GM12878 (cell line): Measurements from ENCODE around the gene SMTNL2. TPM values are rescaled to one million over a fixed set of nuclear protein-coding genes. Genes with fewer than 3 reads are reported as not detected.
A peak's percentile ranks its signal among the peaks of the same experiment; 100 is the strongest.

Experiments
- ATAC-seq: fragments of 200-7000 bp; cut with Tn5 transposase; 3 replicates; pipeline ENCODE4 v1.9.1; 2020; ENCODE audit warnings: mild to moderate bottlenecking, moderate library complexity
- BruUV-seq: library from RNA; stranded (reverse); fragments of 400-500 nt; replicated peaks from 2 replicates; lab custom pipeline; 2021; lab: Mats Ljungman, UMichigan
- CTCF ChIA-PET: fragments of 300-600 bp; sonication (Branson Sonifier 250); formaldehyde crosslinking; extraction: SDS; loops from one replicate; lab custom pipeline; 2021; ENCODE audit warnings: inconsistent platforms; lab: Yijun Ruan, JAX
- POLR2A ChIA-PET: fragments of 350-600 bp; formaldehyde crosslinking; extraction: SDS; loops from one replicate; lab custom pipeline; 2021; ENCODE audit warnings: inconsistent platforms; lab: Charles Lee
- RAD21 ChIA-PET: fragments of 300-600 bp; sonication (Branson Sonifier 250); formaldehyde crosslinking; loops from one replicate; lab custom pipeline; 2023; ENCODE audit warnings: antibody characterized with exemption; ENCODE audit not compliant: unreplicated experiment; lab: Charles Lee
- SMC1A ChIA-PET: fragments of 300-600 bp; sonication (Branson Sonifier 250); formaldehyde crosslinking; loops from one replicate; lab custom pipeline; 2023; ENCODE audit not compliant: unreplicated experiment, uncharacterized antibody; lab: Charles Lee
- DNase-seq: peaks from one replicate; pipeline ENCODE4 v3.0.0-alpha.2; 2011; ENCODE audit warnings: low read depth, low spot score
- FAIRE-seq: peaks from 3 replicates; lab custom pipeline; 2011; peaks lifted over from hg19 to GRCh38; lab: Jason Lieb, UNC
- H2AFZ ChIP-seq: 2 replicates; pipeline ENCODE4 v1.6.0; 2011; ENCODE audit warnings: low read depth, low read length, control low read depth; ENCODE audit not compliant: control insufficient read depth
- H3K27ac ChIP-seq: 2 replicates; pipeline ENCODE4 v1.5.1; 2011; ENCODE audit warnings: control low read depth; ENCODE audit not compliant: control insufficient read depth, insufficient read depth
- H3K27me3 ChIP-seq, 2 experiments: replicated peaks in 1 of 2; 2 replicates each; pipeline versions ENCODE4 v1.6.0 to v1.6.1; 2011; ENCODE audit warnings: low read length in 1 of 2; ENCODE audit not compliant: control insufficient read depth in 2 of 2, insufficient read depth in 2 of 2
- H3K36me3 ChIP-seq, 2 experiments: 2 replicates each; pipeline ENCODE4 v1.5.1; 2011; ENCODE audit warnings: low read length in 1 of 2; ENCODE audit not compliant: control insufficient read depth in 2 of 2, insufficient read depth in 2 of 2
- H3K4me1 ChIP-seq: 2 replicates; pipeline ENCODE4 v1.6.1; 2011; ENCODE audit warnings: mild to moderate bottlenecking, low read length, moderate library complexity, mixed read lengths; ENCODE audit not compliant: control insufficient read depth, insufficient read depth
- H3K4me2 ChIP-seq: 2 replicates; pipeline ENCODE4 v1.6.0; 2011; ENCODE audit warnings: control low read depth; ENCODE audit not compliant: control insufficient read depth, insufficient read depth
- H3K4me3 ChIP-seq: fragments of 200-600 bp; sonication (generic); 2 replicates; pipeline ENCODE4 v1.5.1; 2016
- H3K79me2 ChIP-seq: 2 replicates; pipeline ENCODE4 v1.6.0; 2011; ENCODE audit warnings: low read length; ENCODE audit not compliant: control insufficient read depth, insufficient read depth
- H3K9ac ChIP-seq: 2 replicates; pipeline ENCODE4 v1.8.0; 2011; ENCODE audit warnings: low read length, control low read depth, mixed read lengths; ENCODE audit not compliant: control insufficient read depth, insufficient read depth
- H3K9me3 ChIP-seq: replicated peaks from 3 replicates; pipeline ENCODE4 v1.5.1; 2011; ENCODE audit warnings: mild to moderate bottlenecking, low read length; ENCODE audit not compliant: control insufficient read depth, insufficient read depth
- H4K20me1 ChIP-seq: 2 replicates; pipeline ENCODE4 v1.6.0; 2011; ENCODE audit not compliant: control insufficient read depth, insufficient read depth
- BMI1 ChIP-seq: fragments of 450-650 bp; IDR thresholded peaks from 2 replicates; pipeline ENCODE4 v1.6.1; 2016; ENCODE audit warnings: mild to moderate bottlenecking, moderate library complexity, borderline replicate concordance
- CREM ChIP-seq: IDR thresholded peaks from 2 replicates; pipeline ENCODE4 v1.6.1; 2014; ENCODE audit warnings: antibody characterized with exemption, low read depth
- E4F1 ChIP-seq: fragments of 450-650 bp; IDR thresholded peaks from 2 replicates; pipeline ENCODE4 v1.6.1; 2018; ENCODE audit warnings: borderline replicate concordance, mild to moderate bottlenecking; ENCODE audit not compliant: partially characterized antibody
- GABPA ChIP-seq: IDR thresholded peaks from 2 replicates; pipeline ENCODE4 v1.6.1; 2014; ENCODE audit warnings: antibody characterized with exemption, low read depth, mild to moderate bottlenecking, inconsistent platforms
- HSF1 ChIP-seq: fragments of 150-350 bp; IDR thresholded peaks from 2 replicates; pipeline ENCODE4 v1.6.1; 2014; ENCODE audit warnings: mild to moderate bottlenecking, low read depth, low read length
- IRF4 ChIP-seq: IDR thresholded peaks from 2 replicates; pipeline ENCODE4 v1.6.1; 2011; ENCODE audit warnings: low read depth, low read length
- RAD21 ChIP-seq: IDR thresholded peaks from 2 replicates; pipeline ENCODE4 v1.6.1; 2011; ENCODE audit warnings: mild to moderate bottlenecking, low read depth, low read length, moderate library complexity; ENCODE audit not compliant: insufficient read depth
- RAD51 ChIP-seq: fragments of 450-650 bp; IDR thresholded peaks from 2 replicates; pipeline ENCODE4 v1.6.1; 2016; ENCODE audit warnings: moderate library complexity, mild to moderate bottlenecking, inconsistent platforms
- RBBP5 ChIP-seq: fragments of 200-600 bp; sonication (generic); conservative IDR thresholded peaks from 2 replicates; pipeline ENCODE4 v1.6.1; 2016
- SMC3 ChIP-seq: IDR thresholded peaks from 2 replicates; pipeline ENCODE4 v1.6.1; 2011; ENCODE audit warnings: low read length, improper control_type of control experiment, borderline replicate concordance
- WRNIP1 ChIP-seq: IDR thresholded peaks from 2 replicates; pipeline ENCODE4 v1.6.1; 2011; ENCODE audit warnings: low read depth, low read length, improper control_type of control experiment, borderline replicate concordance
- YY1 ChIP-seq: IDR thresholded peaks from 2 replicates; pipeline ENCODE4 v1.6.1; 2011; ENCODE audit warnings: low read depth, mild to moderate bottlenecking, low read length
- ZBTB11 ChIP-seq: fragments of 450-650 bp; formaldehyde crosslinking; IDR thresholded peaks from 2 replicates; pipeline ENCODE4 v1.5.0; 2022; ENCODE audit warnings: mild to moderate bottlenecking, missing genetic modification characterization
- WGBS: methylation state at CpG from one replicate; pipeline ENCODE4 v1.1.6; 2016; ENCODE audit warnings: low lambda C conversion rate; ENCODE audit not compliant: insufficient replicate concordance, insufficient coverage; ENCODE audit errors: missing lambda C conversion rate; 5-methylcytosine and 5-hydroxymethylcytosine counted together
- in situ Hi-C: fragments of 300-500 bp; cut with MboI; formaldehyde crosslinking; loops from 9 replicates; pipeline ENCODE4 v1.14.3; 2018; ENCODE audit warnings: mixed read lengths
- intact Hi-C: fragments of 100-400 bp; cut with micrococcal nuclease; formaldehyde crosslinking; loops from one replicate; pipeline ENCODE4 v1.14.2; 2022; ENCODE audit not compliant: unreplicated experiment
- polyA plus RNA-seq, 11 experiments: library from polyadenylated mRNA; depleted of rRNA in 4 of 11; unstranded in 6 of 11; stranded (reverse) in 5 of 11; fragments of >200 nt; fragmentation: Nextera tagmentation in 4 of 11; fragmentation: Illumina TruSeq in 1 of 11; extraction: Ambion mirVana in 4 of 11; extraction: Trizol in 1 of 11; gene quantifications; 1 replicate in 1 of 11; 2 replicates in 10 of 11; pipeline versions ENCODE4 v1.2.1 to v1.2.3, GENCODE V29; 2011 to 2016; ENCODE audit warnings: inconsistent platforms in 2 of 11, missing spikeins in 2 of 11, low read depth in 1 of 11
- total RNA-seq, 4 experiments: library from RNA; depleted of rRNA in 3 of 4; stranded (reverse); fragments of >200 nt in 3 of 4; fragmentation: Illumina TruSeq in 1 of 4; extraction: Trizol in 1 of 4; gene quantifications; 2 replicates each; pipeline versions ENCODE4 v1.2.1 to v1.2.3, GENCODE V29; 2013 to 2021

SMTNL2 gene
- total and polyA plus RNA-seq, 10 of the 15 experiments (the other 5 are each of a cell fraction or from before 2014, with no cell fraction given): not detected

- TF ChIP-seq E4F1: no peak
Observed at GRCh38 chr17:4565209-4566141, 18.9 kb upstream of the SMTNL2 start (continued).

- CTCF ChIA-PET: interaction anchor here (0.6 to 6.3 kb wide), 49 partner anchors 12 to 496 kb away, joined by 3 to 135 read pairs (median 4); partner anchors contain the start of genes C17orf107, CHRNE and MYBBP1A
- FAIRE-seq: peak; percentile 88
- in situ Hi-C loops: loop anchor here (5.0 kb wide), 1 partner anchor 56 kb away; no protein-coding TSS in a partner anchor
- TF ChIP-seq RBBP5: no peak
- 0 out of 2 replicates have a peak, but pooled peaks have one; percentile 10 for TF ChIP-seq YY1
- TF ChIP-seq BMI1: no peak
- TF ChIP-seq RAD51: no peak
- TF ChIP-seq IRF4: no peak
- no peak for TF ChIP-seq HSF1
- no peak for TF ChIP-seq CREM
- TF ChIP-seq GABPA: no peak
- peak; percentile 78 for TF ChIP-seq RAD21
- no peak for TF ChIP-seq WRNIP1
- TF ChIP-seq SMC3: peak; percentile 77
- TF ChIP-seq ZBTB11: no peak
Observed at GRCh38 chr17:4566785-4567184, 17.5 kb upstream of the SMTNL2 start.

More at GRCh38 chr17:4566785-4567184, 17.5 kb upstream of the SMTNL2 start:
- intact Hi-C loops: loop anchor here (1.0 to 10.0 kb wide), 3 partner anchors 60 to 322 kb away; no protein-coding TSS in a partner anchor
- SMC1A ChIA-PET: interaction anchor here (0.7 to 2.1 kb wide), 11 partner anchors 31 to 336 kb away, joined by 3 to 31 read pairs (median 3); partner anchors contain the start of genes CHRNE and PELP1
- peak; percentile 75 for ATAC-seq
- Histone ChIP-seq H3K4me2 (no peak overlapping the region), H4K20me1 (no peaks in the 10 kb centered on the region), H2AFZ (no peak overlapping the region), H3K4me3 (no peak overlapping the region), H3K9me3 (no peaks in the 10 kb centered on the region; the same call in 1 of the 3 replicates), H3K36me3 (no peaks in the 10 kb centered on the region), H3K9ac (no peak overlapping the region), H3K4me1 (peaks cover 20% of the 10 kb centered on the region), H3K27me3 (no peaks in the 10 kb centered on the region), H3K27ac (no peak overlapping the region), H3K79me2 (no peaks in the 10 kb centered on the region)
- RAD21 ChIA-PET: interaction anchor here (0.5 to 2.2 kb wide), 9 partner anchors 10 to 304 kb away, joined by 3 to 24 read pairs (median 4); no protein-coding TSS in a partner anchor
- POLR2A ChIA-PET: interaction anchor here (0.6 to 0.8 kb wide), 2 partner anchors 12 to 69 kb away, joined by 3 read pairs; partner anchors contain the start of gene MYBBP1A
- 1% methylated on average over 5 of the region's 5 CpGs for WGBS
- DNase-seq: no peak
- no TSS peak for BruUV-seq
